ENCODE data around the gene VAT1L.

DNA sequence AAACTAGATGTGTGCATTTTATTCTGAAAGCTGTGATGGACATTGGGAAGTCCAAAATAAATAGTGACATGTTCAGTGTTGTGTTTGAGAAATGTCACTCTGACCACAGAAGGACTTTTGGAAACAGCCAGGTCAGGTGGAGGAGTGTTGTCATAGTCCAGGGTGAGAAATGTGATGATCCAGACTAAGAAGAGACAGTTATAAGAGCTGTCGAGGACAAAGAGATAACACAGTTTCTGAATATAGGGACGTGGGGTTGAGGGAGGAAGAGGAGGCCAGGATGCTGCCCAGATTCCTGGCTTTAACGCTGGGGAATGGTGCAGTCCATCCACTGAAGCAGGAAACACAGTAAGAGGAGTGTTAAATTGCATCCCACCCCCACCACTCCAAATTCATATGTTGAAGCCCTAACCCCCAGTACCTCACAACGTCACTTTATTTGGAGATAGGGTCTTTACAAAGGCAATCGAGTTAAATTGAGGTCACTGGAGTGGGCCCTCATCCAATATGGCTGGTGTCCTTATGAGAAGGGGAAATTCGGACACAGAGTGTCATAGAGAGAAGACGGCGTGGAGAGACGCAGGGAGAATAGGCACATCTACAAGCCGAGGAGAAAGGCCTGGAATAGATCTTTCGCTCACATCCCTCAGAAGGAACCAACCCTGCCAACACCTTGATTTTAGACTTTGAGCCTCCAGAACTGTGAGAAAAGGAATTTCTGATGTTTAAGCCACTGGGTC is 71.3 kb downstream of the VAT1L start:
- TF ChIP-seq EZH2 (IDR thresholded peaks at IDR 0.05; ENCODE audit: insufficient read depth, poor library complexity, severe bottlenecking) (no peak), EZH2phosphoT487 (IDR thresholded peaks at IDR 0.05; ENCODE audit: insufficient read depth, low read depth) (no peak)
